ENCODE measurements around the gene SELENOV.
A peak's percentile ranks its signal among the peaks of the same experiment; 100 is the strongest.

Gene SELENOV

DNA sequence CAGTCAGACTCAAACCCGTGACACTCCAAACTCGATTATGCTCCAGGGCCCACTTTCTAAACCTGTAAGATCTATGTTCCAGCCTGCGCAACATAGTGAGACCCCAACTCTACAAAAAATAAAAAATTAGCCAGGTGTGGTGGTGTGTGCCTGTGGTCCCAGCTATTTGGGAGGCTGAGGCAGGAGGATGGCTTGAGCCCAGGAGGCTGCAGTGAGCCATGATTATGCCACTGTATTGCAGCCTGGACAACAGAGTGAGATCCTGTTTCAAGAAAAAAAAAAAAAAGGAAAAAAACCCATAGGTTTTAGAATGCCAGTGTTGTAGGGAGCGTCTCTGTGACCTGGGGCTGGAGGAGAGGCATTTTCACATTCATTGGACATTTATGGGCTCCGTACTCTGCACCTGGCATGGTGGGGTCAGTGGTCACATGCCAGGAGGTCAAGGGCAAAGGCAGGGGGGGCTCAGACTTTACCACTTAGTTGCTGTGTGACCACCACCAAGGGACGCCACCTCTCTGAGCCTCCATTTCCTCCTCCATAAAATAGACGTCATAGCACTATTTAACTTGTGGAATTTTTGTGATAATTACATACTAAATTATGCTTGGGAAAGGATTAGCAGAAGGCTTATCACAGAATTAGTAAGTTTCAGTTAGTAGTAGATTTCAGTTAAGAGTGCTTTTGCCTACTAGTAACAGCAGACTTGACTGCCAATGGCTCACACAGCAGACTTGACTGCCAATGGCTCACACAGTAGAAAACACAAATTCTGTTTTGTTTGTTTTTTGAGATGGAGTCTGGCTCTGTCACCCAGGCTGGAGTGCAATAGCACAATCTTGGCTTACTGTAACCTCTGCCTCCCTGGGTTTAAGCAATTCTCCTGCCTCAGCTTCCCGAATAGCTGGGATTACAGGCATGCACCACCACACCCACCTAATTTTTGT lies 5.9 kb downstream of the SELENOV start:
- no peak for DNase-seq (ENCODE audit: low read depth)

DNA sequence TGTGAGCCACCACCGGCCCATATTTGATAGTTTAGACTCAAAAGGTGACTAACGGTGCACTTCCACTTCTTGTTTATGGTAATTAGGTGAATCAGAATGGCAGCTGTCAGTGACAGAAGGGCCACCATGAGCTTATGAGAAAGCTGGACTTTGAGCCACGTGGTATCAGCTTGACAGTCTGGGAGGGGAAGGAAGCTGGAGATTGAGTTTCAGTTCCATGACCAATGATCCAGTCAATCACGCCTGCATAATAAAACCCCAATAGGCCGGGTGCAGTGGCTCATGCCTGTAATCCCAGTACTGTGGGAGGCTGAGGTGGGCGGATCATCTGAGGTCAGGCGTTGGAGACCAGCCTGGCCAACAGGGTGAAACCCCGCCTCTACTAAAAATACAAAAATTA lies 9.6 kb downstream of the SELENOV start:
- no peak for DNase-seq (ENCODE audit: low read depth)

DNA sequence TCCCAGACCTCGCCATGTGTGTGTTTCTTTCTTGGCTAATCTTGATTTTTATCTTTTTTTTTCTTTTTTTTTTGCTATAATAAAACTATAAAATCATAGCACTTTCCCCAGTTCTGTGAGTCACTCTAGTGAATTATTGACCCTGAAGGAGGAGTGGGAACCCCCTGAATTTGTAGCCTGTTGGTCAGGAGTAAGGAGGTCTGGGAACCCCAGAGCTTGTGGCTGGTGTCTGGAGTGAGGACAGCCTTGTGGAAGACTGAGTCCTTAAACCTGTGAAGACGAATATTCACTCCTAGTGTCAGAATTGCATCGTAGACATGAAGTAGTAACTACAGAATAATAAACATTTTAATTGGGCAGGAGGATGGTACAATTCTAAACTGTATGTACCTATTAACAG lies 10.3 kb downstream of the SELENOV start:
- no peak for DNase-seq (ENCODE audit: low read depth)

DNA sequence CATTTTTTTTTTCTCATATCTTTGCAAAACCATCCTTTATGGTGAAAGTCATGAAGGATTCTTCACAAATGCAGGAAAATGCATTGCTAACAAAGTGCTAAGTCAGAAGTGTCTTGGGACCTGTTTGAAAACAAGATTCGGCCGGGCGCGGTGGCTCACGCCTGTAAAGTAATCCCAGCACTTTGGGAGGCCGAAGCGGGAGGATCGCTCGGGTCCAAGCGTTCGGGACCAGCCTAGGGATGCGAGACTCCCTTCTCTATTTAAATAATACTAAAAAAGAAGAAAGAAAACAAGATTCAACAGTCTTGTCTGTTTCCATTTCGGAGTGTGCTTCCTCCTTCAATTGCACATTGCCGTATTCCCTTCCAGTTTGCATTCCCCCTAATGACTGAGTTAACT lies 16.9 kb downstream of the SELENOV start:
- no peak for DNase-seq (ENCODE audit: low read depth)

DNA sequence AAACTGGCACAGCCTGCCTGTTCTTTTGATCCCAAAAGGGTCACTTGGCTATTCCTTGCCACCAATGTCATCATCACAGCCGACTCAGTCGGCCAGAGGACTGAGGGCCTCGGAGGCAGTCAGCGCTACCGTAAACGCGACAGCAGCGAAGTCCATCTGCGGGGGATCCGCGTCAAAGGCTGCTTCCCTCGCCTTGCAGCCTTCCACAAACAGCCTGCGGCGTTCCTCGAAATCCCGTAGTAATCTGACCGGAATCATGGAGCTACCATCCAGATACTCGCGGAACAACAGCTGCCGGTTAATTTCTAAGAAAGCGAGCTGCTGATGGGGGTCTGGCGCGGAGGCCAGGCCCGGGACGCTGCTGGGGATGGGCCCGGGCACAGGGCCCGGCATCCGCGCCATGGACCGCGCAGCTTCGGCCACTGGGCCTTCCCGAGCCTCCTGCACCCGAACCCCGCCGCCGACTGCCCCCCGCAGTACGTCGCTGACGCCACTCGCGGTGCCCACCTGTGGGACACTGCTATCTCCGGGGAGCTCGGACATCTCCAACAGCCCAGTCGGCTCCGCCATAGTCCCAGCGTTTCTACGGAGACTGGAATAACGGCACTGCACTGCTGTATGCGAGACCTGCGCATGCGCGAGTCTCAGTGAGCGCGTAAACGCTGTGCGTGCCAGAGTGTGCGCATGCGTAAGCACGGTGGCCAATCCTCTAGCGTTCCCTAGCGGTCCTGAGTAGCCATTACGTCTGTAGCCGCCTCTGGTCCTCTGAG lies 17.5 kb downstream of the SELENOV start, which contains the start of gene EID2B:
TSS of gene EID2B (minus strand) at position 620 of the 770 bp plus-strand sequence. CDS start at position 570, 50 bp downstream.
- peak; percentile 94 for DNase-seq (ENCODE audit: low read depth)

DNA sequence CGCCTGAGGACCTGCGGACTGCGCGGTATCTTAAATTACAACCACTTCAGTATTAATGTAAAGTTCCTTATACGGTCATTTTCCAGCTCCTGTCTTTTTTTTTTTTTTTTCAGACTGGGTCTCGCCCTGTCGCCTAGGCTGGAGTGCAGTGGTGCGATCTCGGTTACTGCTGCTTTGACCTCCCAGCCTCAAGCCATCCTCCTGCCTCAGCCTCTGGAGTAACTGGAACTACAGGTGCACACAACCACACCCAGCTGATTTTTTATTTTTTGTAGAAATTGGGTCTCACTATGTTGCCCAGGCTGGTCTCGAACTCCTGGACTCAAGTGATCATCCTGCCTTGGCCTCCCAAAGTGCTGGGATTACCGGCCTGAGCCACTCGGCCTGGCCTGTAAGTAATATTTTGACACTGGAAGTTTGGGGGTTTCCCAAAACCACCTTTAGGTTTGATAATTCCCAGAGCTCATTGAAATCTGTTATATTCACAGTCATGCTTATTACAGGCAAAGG lies 18.1 kb downstream of the SELENOV start:
- no peak for DNase-seq (ENCODE audit: low read depth)

DNA sequence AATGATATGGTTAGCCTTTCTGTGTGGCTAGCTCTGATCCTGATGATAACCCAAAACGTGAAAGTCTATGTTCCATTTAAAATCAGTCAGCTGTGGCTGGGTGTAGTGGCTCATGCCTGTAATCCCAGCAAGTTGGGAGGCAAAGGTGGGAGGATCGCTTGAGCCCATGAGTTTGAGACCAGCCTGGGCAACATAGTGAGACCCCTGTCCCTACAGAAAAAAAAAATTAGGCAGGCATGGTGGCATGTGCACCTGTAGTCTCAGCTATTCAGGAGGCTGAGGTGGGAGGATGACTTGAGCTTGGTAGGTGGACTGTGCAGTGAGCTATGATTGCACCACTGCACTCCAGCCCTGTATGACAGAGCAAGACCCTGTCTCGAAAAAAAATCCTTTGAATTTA lies 18.9 kb downstream of the SELENOV start:
- no peak for DNase-seq (ENCODE audit: low read depth)

DNA sequence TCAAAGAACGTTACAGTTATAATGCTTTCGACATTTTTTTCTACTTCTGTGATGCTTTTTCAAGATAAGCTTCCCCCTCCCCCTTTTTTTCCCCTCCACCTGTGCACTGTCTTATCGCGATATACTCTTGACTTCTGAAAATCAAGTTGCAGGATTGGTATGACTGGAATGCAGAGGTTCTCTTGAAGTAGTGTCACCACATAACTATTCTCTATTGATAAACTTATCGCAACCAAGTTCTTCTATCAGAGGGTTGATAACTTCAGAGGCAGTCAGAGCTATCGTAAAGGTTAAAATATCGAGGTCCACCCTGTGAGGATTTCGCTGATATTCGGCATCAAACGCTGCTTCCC lies 24.2 kb downstream of the SELENOV start:
- DNase-seq (ENCODE audit: low read depth), result no peak

DNA sequence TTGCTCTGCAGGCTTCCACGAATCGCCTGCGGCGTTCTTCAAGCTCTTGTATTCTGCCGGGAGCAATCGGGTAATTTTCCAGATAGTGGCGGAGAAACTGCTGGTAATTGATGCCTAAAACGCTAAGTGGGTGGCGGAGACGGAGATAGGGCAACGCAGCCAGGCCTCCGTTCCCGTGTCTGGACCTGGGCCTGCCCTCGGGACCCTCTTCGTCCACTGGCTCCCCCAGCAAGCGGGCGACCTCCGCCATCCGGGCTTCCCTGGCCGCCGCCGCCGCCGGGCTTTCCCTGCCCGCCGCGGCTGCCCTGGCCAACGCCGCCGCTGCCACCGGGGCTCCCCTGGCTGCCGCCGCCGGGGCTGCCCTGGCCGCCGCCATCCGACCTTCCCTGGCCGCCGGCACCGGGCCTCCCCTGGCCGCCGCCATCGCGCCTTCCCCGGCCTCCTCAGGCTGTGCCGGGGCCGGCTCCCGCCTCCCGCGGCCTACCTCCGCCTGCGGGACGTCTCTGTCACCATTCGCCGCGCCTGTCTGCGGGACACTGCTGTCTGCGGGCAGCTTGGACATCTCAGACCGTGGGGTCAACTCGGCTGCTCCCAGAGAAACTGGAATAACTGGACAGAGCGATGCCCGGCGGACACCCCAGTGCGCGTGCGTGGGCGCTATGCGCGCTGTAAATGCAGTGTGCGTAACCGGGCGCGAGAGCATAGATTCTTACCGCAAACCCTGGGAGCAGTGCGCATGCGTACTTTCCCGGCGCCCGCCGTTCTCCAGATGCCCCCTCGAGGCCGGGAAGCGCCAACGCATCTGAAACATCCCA lies 24.8 kb downstream of the SELENOV start, which contains the start of gene EID2:
TSS of gene EID2 (minus strand) at position 644 of the 815 bp plus-strand sequence. CDS start at position 562, 82 bp downstream.
- peak; percentile 97 for DNase-seq (ENCODE audit: low read depth)

DNA sequence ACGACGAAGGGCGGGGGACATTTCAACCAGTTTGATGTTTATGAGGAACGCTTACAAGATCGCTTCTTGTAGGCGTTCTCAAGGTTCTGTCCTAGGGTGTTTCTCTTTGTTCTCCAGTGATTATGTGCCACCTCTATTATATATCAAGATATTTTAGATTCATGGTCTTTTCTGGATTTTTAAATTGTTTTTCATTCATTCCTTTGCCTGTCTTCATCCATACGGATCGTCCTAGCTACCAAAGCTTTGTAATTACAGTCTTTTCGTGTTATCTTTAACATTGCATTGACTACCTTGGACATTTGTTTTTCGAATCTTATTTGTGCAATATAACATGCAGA lies 25.4 kb downstream of the SELENOV start:
- DNase-seq (ENCODE audit: low read depth), result no peak

DNA sequence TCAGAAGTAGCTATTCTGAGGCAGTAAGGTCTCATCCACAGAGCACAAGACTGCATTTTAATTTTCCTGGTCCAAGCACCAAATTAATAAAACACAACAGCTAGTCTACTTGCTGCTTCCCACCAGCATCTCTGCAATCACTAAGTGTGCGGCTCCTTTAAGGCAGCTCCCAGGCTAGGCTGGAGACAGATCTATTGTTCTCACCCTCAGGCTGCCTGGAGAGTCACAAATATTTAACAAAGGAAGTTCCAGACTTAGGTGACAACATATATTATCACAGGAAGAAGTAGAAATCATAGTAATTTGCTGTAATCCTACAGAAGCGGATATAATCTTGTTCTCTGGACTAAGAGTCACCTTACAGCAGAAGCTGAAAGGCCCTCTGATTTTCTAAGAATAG lies 27.3 kb downstream of the SELENOV start:
- DNase-seq (ENCODE audit: low read depth), result no peak

DNA sequence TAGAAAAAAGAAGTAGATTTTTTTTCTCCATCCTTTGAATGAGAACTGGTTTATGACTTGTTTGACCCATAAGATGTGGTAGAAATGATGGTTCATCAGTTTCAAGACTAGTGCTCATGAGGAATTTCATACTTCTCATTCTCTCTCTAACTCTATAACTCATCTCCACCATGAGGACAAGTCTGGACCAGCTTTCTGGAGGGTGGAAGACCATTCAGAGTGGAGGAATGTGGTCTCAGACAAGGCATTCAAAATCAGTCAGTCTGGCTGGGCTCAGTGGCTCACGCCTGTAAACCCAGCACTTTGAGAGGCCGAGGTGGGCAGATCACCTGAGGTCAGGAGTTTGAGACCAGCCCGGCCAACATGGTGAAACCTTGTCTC lies 28.5 kb downstream of the SELENOV start:
- no peak for DNase-seq (ENCODE audit: low read depth)

DNA sequence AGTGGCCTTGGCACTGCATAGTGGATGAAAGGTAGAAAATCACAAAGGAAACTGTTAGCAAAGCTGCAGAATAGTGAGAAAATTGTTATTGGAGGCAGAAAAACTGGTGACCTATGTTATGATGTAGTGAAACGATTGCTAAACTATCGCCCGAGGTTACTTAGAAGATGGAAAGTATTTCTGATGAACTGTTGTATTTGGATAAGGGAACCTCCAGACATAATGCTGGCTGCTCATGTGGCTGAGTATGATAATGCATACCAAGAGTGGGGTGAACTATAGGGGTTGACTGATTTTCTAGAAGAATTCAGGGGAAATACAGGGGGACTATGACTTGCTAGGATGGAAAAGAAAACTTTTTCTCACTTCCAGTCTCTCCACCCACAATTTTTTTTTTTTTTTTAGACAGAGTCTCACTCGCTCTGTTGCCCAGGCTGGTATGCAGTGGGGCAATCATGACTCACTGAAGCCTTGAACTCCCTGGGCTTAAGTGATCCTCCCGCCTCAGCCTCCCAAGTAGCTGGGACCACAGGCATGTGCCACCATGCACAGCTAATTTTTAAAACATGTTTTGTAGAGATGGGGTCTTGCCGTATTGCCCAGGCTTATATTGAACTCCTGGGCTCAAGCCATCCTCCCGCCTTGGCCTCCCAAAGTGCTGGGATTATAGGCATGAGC lies 29.4 kb downstream of the SELENOV start:
- no peak for DNase-seq (ENCODE audit: low read depth)

DNA sequence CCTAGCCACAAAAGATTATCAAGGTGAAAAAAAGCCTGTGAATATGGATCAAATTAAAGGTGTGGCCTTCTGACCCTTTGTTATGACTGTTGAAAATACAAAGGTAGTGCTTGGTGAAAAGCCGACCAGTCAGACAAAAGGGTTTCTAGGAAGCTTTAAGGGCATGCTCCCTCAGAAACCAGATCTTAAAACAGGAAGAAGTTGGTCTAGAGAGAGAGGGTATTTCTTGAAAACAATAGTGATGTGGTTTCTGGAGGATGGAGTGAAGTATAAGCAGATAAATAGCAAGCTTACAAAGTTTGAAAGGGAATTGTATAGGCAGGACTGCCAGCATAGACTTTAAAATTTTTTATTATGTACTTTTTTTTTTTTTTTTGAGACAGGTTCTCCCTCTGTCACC lies 30.0 kb downstream of the SELENOV start:
- DNase-seq (ENCODE audit: low read depth), result no peak

DNA sequence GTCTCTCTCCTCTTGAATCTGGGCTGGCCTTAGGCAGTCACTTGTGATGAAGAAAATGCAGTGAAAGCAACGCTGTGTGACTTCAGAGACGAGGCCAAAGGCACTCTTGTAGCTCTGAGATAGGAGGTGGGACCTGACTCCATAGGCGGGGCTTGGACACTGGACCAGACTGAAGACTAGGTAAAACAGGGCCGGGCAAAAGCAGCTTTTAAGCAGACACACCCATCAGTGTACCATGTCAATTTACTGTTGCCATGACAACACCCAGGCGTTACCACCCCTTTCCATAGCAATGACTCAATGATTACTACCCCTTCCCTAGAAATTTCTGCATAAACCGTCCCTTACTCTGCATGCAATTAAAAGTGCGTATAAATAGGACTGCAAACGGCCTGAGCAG lies 31.7 kb downstream of the SELENOV start:
- DNase-seq (ENCODE audit: low read depth), result no peak

DNA sequence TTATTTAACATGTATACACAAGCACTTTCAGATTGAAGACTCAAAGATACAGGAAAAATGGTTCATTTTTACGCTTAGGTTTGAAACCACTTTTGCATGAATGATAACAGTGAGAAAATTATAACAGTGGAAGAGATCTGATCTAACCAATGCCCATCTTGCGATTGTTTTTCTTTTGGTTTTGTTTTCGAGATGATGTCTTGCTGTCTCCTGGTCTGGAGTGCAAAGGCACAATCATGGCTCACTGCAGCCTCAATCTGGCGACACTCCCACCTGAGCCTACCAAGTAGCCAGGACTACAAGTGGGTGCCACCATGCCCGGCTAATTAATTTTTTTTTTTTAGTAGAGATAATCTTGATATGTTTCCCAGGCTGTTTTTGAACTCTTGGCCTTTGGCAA lies 35.3 kb downstream of the SELENOV start:
- no peak for DNase-seq (ENCODE audit: low read depth)

DNA sequence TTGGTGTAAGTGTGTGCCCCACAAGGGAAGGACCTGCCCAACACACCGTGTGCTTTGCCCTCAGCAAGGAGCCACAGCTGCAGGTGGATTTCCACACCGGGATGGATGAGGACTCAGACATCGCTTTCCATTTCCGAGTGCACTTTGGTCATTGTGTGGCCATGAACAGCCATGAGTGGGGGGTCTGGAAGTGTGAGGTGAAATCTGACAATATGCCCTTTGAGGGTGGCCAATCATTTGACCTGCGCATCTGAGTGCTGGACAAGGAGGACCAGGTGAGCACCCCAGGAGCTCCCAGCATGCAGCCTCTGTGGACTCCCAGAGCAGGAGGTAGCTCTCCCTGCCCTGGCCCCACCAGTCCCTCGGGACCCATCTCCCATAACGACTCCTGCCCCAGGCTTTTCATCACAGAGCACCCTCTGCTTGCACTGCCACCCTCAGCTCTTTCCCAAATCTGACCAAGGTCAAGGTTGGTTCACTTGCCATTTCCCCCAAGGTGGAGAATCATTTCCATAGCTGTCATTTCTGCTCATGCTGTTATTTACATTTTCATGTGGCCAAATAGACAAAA lies 38.2 kb downstream of the SELENOV start:
- DNase-seq (ENCODE audit: low read depth), result no peak

DNA sequence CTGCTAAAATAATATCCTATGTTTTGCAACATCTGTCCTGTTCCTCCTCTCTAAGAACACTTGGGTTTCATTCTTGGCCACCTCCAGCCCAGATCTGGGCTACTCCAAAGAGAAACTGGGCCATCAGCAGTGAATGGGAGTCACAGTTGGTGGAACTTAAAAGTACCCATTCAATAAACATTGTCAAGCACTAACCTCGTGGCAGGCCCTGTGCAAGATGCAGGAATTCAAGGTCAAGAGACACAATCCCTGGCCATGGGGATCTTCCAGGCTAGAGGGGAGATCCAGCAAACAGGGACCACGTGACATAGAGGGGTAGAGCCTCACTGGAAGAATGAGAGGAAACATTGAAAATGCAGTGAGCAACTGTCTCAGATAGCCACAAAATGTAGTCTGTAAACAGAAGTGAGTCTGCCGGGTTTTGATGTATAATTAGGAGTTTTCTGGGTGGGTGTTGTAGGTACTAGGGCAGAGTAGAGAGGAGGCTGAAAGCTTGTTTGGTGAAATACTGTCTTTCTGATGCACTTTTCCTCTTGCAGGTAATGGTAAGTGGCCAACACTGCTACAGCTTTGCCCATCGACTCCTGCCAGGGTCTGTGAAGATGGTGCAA lies 39.9 kb downstream of the SELENOV start:
- no peak for DNase-seq (ENCODE audit: low read depth)

DNA sequence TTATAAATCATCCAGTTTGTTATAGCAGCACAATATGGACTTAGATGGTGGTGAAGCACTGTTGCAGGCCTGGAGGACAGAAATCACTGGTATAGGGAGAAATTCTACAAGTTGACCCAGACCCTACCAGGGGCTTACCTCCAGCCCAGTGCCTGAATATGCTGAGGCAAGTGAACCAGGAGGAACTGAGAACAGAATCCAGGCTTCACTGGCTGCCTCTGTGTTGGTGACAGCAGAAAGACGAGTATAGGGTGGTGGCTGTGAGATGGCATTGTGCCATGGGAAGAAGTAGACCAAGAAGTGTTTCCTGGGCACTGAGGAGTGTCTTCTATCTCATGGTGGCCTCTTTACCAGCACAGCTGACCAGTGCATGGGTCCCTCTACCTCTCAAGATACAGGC lies 40.9 kb downstream of the SELENOV start:
- no peak for DNase-seq (ENCODE audit: low read depth)

DNA sequence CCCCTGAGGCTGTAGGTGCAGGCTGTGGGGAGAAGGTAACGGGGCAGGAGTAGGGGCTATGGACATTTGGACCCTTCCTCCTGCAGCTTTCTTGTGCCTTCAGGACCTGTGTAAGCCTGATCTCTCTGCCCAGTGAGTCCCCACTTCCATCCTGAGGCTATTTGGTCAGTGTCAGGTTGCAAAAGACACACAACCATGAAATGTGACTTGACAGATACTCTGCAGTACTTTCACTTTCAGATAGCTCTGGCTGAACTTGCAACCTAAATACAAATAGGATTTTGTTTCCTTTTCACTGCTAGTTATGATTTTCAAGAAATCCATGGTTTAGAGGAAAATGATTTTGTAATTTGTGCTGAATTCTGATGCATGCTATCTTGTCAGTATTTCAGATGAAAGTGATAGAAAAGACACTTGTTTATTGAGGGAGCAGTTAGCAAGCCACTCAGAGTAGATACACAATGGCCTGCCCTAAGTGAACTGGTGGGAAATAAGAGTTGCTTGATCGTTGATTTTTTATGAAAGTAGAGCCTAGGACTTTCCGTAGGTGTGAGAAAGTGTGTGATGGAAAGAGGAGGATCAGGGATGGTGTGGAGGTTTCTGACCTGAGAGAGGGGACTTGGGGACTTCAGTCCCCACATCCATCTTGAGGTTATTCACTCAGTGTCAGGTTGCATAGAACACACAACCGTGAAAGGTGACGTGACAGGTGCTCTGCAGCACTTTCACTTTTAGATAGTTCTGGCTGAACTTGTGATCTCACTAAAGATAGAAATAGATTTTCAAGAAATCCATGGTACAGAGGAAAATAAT lies 43.1 kb downstream of the SELENOV start:
- DNase-seq (ENCODE audit: low read depth), result no peak

Data from stimulated activated CD8-positive, alpha-beta memory T cell treated with anti-CD3 and anti-CD28 coated beads, Interleukin-12 subunit alpha, Interleukin-12 subunit beta, amount 100 ng/mL, for 1 hour (primary cell).